Activated B cell treated with CpG ODN at 0.5 μM for 24 hours (primary cell): ENCODE data around the gene TP53I13. TPM values are rescaled to one million over a fixed set of nuclear protein-coding genes. Genes with fewer than 3 reads are reported as not detected.

Source experiments
- ATAC-seq: fragments of 200-7000 bp; cut with Tn5 transposase; one replicate; pipeline ENCODE4 v1.10.0; 2021; ENCODE audit warnings: low read depth, mild to moderate bottlenecking, moderate library complexity
- CTCF ChIA-PET: fragments of 350-600 bp; sonication (Branson Sonifier 250); formaldehyde crosslinking; loops from one replicate; lab custom pipeline; 2021; ENCODE audit warnings: antibody characterized with exemption; lab: Charles Lee
- POLR2A ChIA-PET: fragments of 350-600 bp; sonication (Branson Sonifier 250); formaldehyde crosslinking; loops from one replicate; lab custom pipeline; 2021; ENCODE audit warnings: antibody characterized with exemption; lab: Charles Lee
- DNase-seq: peaks from one replicate; pipeline ENCODE4 v3.0.0; 2022
- H3K27ac Mint-ChIP-seq: one replicate; pipeline ENCODE4 v1.8.0; 2020; ENCODE audit warnings: mixed read lengths
- H3K27me3 Mint-ChIP-seq: one replicate; pipeline ENCODE4 v1.8.0; 2021; ENCODE audit warnings: mixed read lengths
- H3K36me3 Mint-ChIP-seq: one replicate; pipeline ENCODE4 v1.8.0; 2021; ENCODE audit warnings: low read depth, mixed read lengths
- H3K4me1 Mint-ChIP-seq: one replicate; pipeline ENCODE4 v1.8.0; 2021; ENCODE audit warnings: mixed read lengths
- H3K4me3 Mint-ChIP-seq: one replicate; pipeline ENCODE4 v1.8.0; 2020; ENCODE audit warnings: mild to moderate bottlenecking, mixed read lengths
- H3K9me3 Mint-ChIP-seq: one replicate; pipeline ENCODE4 v1.8.0; 2020; ENCODE audit warnings: mixed read lengths
- intact Hi-C: fragments of 100-400 bp; cut with micrococcal nuclease; formaldehyde crosslinking; loops from one replicate; pipeline ENCODE4 v1.15.1; 2024
- total RNA-seq: library from RNA; stranded (reverse); gene quantifications from 2 replicates; pipeline ENCODE4 v1.2.3, GENCODE V29; 2022
- TF ChIP-seq, protein P1 (sequence below): fragments of 200-600 bp; IDR thresholded peaks from one replicate; pipeline ENCODE4 v1.8.0; 2022; ENCODE audit warnings: antibody characterized with exemption, mild to moderate bottlenecking

TP53I13 gene
- total RNA-seq, 1 donor from 2014 or later = 71.2 TPM

DNA sequence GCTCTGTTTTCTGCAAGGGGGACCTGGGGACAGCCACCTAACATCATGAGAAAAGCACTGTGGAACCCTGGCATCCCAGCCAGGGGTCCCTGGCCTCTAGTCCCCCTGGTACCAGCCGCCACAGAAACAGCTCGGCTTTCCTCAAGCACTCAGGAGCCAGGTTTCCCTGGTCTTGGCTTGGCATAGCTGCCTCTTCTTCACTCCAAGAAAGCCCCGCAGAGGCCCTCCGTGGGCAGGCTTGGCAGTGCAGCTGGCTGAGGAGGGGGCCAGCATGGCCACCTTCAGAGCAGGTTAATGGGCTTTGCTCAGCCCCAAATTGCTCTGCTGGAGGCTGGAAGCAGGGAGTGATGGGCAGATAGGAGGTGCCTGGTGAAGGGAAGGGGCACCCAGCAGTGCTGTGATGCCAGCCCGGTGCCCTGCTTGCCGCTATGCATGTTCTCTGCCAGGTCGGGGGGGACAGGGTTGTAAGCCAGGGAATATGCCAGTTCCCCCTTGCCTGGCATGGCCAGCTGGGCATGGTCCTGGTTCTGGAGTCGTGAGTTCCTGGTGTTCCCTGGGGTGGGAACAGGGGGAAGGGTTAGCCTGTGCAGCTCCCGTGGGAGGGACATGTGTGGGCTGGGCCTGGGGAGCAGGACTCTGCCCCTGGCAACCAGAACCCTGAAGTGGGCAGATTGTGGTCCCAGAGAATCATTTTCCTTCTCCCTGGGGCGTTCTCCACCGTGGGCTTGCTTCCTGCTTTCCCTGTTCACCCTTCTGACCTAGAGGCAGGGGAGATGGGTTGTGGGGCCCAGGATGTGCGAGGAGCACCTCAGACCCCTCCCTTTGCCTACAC lies 27.7 kb downstream of the TP53I13 start:
- intact Hi-C loops = loop anchor here (10.0 kb wide), 1 partner anchor 641 kb away; the partner anchor contains the start of gene PHF12
- Mint-ChIP-seq H3K27me3 (no peaks in the 10 kb centered on the region), H3K4me3 (no peak overlapping the region), H3K36me3 (no peaks in the 10 kb centered on the region), H3K4me1 (peaks cover 24% of the 10 kb centered on the region), H3K9me3 (no peaks in the 10 kb centered on the region), H3K27ac (no peak overlapping the region)
- no peak for ATAC-seq
- ChIA-PET POLR2A (no interaction called here), CTCF (interaction anchor here (1.2 kb wide), 1 partner anchor 15 kb away, joined by 3 read pairs; no protein-coding TSS in a partner anchor)
- TF ChIP-seq, protein P1, sequence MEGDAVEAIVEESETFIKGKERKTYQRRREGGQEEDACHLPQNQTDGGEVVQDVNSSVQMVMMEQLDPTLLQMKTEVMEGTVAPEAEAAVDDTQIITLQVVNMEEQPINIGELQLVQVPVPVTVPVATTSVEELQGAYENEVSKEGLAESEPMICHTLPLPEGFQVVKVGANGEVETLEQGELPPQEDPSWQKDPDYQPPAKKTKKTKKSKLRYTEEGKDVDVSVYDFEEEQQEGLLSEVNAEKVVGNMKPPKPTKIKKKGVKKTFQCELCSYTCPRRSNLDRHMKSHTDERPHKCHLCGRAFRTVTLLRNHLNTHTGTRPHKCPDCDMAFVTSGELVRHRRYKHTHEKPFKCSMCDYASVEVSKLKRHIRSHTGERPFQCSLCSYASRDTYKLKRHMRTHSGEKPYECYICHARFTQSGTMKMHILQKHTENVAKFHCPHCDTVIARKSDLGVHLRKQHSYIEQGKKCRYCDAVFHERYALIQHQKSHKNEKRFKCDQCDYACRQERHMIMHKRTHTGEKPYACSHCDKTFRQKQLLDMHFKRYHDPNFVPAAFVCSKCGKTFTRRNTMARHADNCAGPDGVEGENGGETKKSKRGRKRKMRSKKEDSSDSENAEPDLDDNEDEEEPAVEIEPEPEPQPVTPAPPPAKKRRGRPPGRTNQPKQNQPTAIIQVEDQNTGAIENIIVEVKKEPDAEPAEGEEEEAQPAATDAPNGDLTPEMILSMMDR = no peak
- no peak for DNase-seq

DNA sequence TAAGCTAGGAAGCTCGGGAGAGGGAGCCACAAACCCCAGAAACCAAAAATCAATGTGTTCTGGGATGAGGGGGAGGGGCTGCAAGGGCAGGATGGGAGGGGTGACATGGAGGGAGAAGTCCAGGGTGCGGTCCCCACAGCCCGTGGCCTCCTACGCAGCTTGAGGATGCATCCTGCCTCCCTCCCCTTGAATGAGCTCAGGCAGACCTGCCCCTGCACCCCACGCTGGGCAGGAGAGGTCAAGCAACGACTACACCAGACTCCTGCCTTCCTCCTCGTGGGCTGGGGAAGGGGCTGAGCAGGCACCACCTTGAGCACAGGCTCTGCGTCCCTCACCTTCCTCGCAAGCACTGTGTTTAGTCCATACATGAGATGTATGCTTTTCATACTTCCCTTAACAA lies 28.3 kb downstream of the TP53I13 start:
- Mint-ChIP-seq H3K27me3 (no peaks in the 10 kb centered on the region), H3K9me3 (no peaks in the 10 kb centered on the region), H3K4me1 (peaks cover 17% of the 10 kb centered on the region), H3K36me3 (no peaks in the 10 kb centered on the region), H3K27ac (no peak overlapping the region), H3K4me3 (no peak overlapping the region)
- POLR2A ChIA-PET = no interaction called here
- intact Hi-C loops = loop anchor here (10.0 kb wide), 1 partner anchor 642 kb away; the partner anchor contains the start of gene PHF12
- DNase-seq (no peak), ATAC-seq (no peak)
- TF ChIP-seq, protein P1 = no peak
- CTCF ChIA-PET = interaction anchor here (1.2 kb wide), 1 partner anchor 16 kb away, joined by 3 read pairs; no protein-coding TSS in a partner anchor

DNA sequence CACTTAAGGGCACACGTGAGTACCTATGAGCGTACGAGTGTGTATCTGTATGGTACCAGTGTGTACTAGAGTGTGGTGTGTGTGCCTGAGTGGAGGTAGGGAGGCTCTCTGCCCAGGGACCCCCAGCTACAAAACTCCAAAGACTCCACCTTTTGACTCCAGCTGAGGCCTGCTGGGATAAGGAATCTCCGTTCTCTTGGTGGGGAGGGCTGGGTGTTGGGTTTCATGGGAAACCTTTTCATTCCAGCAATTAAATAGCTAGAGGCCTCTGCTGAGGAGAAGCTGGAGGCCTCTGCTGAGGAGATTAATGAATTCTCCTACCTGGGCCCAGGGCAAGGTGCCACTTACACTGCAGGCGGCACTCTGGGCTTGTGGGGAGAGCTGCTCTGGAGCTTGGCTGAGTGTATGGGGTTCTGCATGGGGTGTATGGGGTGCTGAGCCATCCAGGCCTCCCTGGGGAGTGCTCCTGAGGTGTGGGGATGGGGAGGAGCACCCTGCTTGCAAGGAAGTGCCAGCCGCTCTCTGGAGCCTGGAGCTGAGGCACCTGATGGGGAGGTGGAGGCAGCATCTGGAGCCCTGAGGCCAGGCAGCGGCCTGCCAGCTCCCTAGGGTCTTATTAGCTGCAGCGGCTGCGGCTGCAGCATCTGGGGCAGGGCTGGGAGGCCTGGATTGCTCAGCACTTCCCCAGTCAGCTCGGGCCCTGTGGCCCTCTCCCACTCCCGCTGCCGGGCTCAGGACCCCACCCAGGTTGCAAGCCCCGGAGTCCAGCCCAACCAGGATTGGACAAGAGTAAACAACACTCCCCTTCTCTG lies 29.1 kb downstream of the TP53I13 start:
- no peak for ATAC-seq
- POLR2A ChIA-PET = no interaction called here

DNA sequence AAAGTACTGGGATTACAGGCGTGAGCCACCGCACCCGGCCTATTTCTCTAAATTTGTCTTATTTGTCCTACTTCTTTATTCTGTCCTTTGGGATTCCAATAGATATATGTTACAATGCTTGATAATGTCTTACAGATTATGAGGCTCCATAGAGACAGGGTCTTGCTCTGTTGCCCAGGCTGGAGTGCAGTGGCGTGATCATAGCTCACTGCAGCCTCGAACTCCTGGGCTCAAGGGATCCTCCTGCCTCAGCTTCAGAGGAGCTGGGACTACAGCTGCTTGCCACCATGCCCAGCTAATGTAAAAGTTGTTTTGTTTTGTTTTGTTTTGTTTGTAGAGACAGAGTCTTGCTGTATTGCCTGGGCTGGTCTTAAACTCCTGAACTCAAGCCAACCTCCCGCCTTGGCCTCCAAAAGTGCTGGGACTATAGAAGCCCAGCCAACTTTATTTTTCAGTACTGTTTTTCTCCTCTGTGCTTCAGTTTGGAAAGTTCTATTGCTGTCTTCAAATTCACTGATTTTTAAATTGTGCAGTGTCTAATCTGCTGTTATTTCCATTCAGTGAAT lies 34.7 kb downstream of the TP53I13 start:
- DNase-seq (no peak), ATAC-seq (no peak)
- Mint-ChIP-seq H3K27me3 (no peaks in the 10 kb centered on the region), H3K9me3 (no peaks in the 10 kb centered on the region), H3K27ac (no peak overlapping the region), H3K36me3 (no peaks in the 10 kb centered on the region), H3K4me1 (no peaks in the 10 kb centered on the region), H3K4me3 (no peak overlapping the region)
- CTCF ChIA-PET = no interaction called here
- intact Hi-C loops = no loop called here
- TF ChIP-seq, protein P1 = no peak
- POLR2A ChIA-PET = no interaction called here

More for the DNA sequence above, 29.1 kb downstream of the TP53I13 start:
- H3K9me3 Mint-ChIP-seq = no peaks in the 10 kb centered on the region
- H3K36me3 Mint-ChIP-seq = no peaks in the 10 kb centered on the region
- H3K4me1 Mint-ChIP-seq = peaks cover 10% of the 10 kb centered on the region
- no peak for DNase-seq
- no peaks in the 10 kb centered on the region for H3K27me3 Mint-ChIP-seq
- CTCF ChIA-PET = interaction anchor here (1.2 kb wide), 1 partner anchor 16 kb away, joined by 3 read pairs; no protein-coding TSS in a partner anchor
- TF ChIP-seq, protein P1 = no peak
- no peak overlapping the region for H3K27ac Mint-ChIP-seq
- H3K4me3 Mint-ChIP-seq = no peak overlapping the region
- intact Hi-C loops = loop anchor here (10.0 kb wide), 1 partner anchor 643 kb away; the partner anchor contains the start of gene PHF12
